WTC11 (cell line): ENCODE data around the gene NDUFAF7.

Experiments
- CBFB ChIP-seq: sonication (generic); formaldehyde crosslinking; IDR thresholded peaks from 2 replicates; pipeline ENCODE4 v1.8.1; 2022; ENCODE audit warnings: mild to moderate bottlenecking, low read depth, missing genetic modification reagents
- ELF4 ChIP-seq: sonication (generic); formaldehyde crosslinking; IDR thresholded peaks from 2 replicates; pipeline ENCODE4 v1.8.1; 2022; ENCODE audit warnings: low read depth, mild to moderate bottlenecking, moderate library complexity, missing genetic modification reagents
- SMAD4 ChIP-seq: sonication (generic); formaldehyde crosslinking; IDR thresholded peaks from 2 replicates; pipeline ENCODE4 v1.8.0; 2022; ENCODE audit warnings: mild to moderate bottlenecking, missing genetic modification reagents
- TF ChIP-seq, protein P1 (sequence below): fragments of 200-600 bp; IDR thresholded peaks from 2 replicates; pipeline ENCODE4 v1.8.0; 2022; ENCODE audit warnings: antibody characterized with exemption

DNA sequence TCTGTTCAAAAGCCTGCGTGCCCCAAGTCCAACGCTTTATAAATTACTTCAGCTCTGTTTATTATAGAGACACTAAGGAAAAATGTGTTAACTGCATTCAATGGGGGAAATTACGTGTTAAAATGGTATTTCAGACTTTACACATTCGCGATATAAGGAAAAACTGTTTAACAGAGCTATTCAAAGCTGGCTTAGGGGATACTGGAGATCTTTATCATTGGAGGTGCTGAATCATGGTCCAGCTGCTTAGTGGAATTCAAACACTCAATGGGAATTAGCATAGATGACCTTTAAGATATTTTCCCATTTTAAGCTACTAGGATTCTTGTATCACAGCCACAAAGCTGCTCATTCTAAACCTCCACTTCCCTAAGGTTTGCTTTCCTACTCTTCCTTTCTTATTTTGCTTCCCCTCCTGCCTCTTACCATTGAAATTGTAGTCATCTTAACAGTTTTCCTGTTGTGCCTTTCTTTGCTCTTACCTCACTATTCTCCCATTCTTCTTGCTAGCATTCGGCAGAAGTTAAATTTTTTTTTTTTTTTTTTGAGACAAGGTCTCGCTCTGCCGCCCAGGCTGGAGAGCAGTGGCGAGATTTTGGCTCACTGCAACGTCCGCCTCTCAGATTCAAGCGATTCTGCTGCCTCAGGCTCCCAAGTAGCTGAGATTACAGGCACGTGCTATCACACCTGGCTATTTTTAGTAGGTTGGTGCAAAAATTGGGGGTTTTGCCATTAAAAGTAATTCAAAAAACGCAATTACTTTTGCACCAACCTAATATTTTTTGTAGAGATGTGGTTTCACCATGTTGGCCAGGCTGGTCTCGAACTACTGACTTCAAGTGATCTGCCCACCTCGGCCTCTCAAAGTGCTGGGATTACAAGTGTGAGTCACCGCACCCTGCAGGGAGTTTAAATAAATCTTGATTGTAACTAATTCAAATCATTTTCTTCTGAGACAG is 49.5 kb upstream of the NDUFAF7 start:
- TF ChIP-seq SMAD4 (CRISPR knock-in tag) (no peak), CBFB (CRISPR knock-in tag) (no peak), ELF4 (CRISPR knock-in tag) (no peak)
- TF ChIP-seq, protein P1, sequence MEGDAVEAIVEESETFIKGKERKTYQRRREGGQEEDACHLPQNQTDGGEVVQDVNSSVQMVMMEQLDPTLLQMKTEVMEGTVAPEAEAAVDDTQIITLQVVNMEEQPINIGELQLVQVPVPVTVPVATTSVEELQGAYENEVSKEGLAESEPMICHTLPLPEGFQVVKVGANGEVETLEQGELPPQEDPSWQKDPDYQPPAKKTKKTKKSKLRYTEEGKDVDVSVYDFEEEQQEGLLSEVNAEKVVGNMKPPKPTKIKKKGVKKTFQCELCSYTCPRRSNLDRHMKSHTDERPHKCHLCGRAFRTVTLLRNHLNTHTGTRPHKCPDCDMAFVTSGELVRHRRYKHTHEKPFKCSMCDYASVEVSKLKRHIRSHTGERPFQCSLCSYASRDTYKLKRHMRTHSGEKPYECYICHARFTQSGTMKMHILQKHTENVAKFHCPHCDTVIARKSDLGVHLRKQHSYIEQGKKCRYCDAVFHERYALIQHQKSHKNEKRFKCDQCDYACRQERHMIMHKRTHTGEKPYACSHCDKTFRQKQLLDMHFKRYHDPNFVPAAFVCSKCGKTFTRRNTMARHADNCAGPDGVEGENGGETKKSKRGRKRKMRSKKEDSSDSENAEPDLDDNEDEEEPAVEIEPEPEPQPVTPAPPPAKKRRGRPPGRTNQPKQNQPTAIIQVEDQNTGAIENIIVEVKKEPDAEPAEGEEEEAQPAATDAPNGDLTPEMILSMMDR, result no peak
